H1 (cell line): ENCODE results near the gene KLHL2.
"Not testable (repeated sequence)": the region's sequence is repeated elsewhere in the genome, so short reads cannot be mapped to it uniquely, and the experiment has no call there.

Experiments
- RFX5 ChIP-seq: IDR thresholded peaks from 2 replicates; pipeline ENCODE4 v1.6.1; 2011; ENCODE audit warnings: low read depth, low read length, improper control_type of control experiment, borderline replicate concordance
- SIX5 ChIP-seq: IDR thresholded peaks from 2 replicates; pipeline ENCODE4 v1.6.1; 2011; ENCODE audit warnings: mild to moderate bottlenecking, low read depth, low read length
- ZNF274 ChIP-seq: IDR thresholded peaks from 2 replicates; pipeline ENCODE4 v1.7.0; 2012; ENCODE audit warnings: low read length, borderline replicate concordance; ENCODE audit errors: extremely low read depth
- TF ChIP-seq, protein P1 (sequence below), 3 experiments: IDR thresholded peaks; 1 replicate in 2 of 3; 2 replicates in 1 of 3; pipeline versions ENCODE4 v1.5.1 to v1.6.1; 2011; ENCODE audit warnings: low read length in 3 of 3, mild to moderate bottlenecking in 3 of 3, inconsistent platforms in 2 of 3, low read depth in 1 of 3, moderate library complexity in 1 of 3; ENCODE audit not compliant: insufficient read depth in 1 of 3; ENCODE audit errors: control extremely low read depth in 1 of 3

DNA sequence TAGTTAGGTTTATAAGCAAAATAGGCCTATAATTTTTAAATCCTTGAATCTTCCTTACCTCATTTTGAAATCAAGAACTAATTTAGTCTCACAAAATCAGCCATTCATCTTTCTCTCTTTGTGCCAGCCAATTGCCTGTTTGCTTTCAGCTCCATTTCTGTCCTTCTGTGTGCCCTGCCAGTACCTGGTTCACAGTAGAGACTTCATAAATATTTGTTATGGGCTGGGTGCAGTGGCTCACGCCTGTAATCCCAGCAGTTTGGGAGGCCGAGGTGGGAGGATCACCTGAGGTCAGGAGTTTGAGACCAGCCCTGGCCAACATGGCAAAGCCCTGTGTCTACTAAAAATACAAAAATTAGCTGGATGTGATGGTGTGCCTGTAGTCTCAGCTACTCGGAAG is 31.9 kb upstream of the KLHL2 start:
- TF ChIP-seq, protein P1, sequence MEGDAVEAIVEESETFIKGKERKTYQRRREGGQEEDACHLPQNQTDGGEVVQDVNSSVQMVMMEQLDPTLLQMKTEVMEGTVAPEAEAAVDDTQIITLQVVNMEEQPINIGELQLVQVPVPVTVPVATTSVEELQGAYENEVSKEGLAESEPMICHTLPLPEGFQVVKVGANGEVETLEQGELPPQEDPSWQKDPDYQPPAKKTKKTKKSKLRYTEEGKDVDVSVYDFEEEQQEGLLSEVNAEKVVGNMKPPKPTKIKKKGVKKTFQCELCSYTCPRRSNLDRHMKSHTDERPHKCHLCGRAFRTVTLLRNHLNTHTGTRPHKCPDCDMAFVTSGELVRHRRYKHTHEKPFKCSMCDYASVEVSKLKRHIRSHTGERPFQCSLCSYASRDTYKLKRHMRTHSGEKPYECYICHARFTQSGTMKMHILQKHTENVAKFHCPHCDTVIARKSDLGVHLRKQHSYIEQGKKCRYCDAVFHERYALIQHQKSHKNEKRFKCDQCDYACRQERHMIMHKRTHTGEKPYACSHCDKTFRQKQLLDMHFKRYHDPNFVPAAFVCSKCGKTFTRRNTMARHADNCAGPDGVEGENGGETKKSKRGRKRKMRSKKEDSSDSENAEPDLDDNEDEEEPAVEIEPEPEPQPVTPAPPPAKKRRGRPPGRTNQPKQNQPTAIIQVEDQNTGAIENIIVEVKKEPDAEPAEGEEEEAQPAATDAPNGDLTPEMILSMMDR (IDR thresholded peaks at IDR 0.05; ENCODE audit: control extremely low read depth in 1 of 3, insufficient read depth in 1 of 3, low read depth in 1 of 3, low read length in 3 of 3), result not testable (repeated sequence)
- not testable (repeated sequence) for TF ChIP-seq RFX5, SIX5, ZNF274
